ENCODE data around the gene GDPD2.

GDPD2 gene

GRCh38 chrX:70437921-70438665, 15.0 kb downstream of the GDPD2 start:
- DNase-seq (ENCODE audit: extremely low read depth, low read depth): no peak

GRCh38 chrX:70439016-70439415, 15.9 kb downstream of the GDPD2 start:
- DNase-seq (ENCODE audit: extremely low read depth, low read depth): no peak
- TF ChIP-seq CTCF (IDR thresholded peaks at IDR 0.05; ENCODE audit: low read depth, low read length): no peak

More at GRCh38 chrX:70437921-70438665, 15.0 kb downstream of the GDPD2 start:
- TF ChIP-seq CTCF (IDR thresholded peaks at IDR 0.05; ENCODE audit: low read depth, low read length): no peak

GRCh38 chrX:70442224-70442623, 19.1 kb downstream of the GDPD2 start:
- no peak for DNase-seq (ENCODE audit: extremely low read depth, low read depth)
- TF ChIP-seq CTCF (IDR thresholded peaks at IDR 0.05; ENCODE audit: low read depth, low read length): no peak

- no peak for TF ChIP-seq CTCF (IDR thresholded peaks at IDR 0.05; ENCODE audit: low read depth, low read length)
- DNase-seq (ENCODE audit: extremely low read depth, low read depth): no peak
These were observed 21.3 kb downstream of the GDPD2 start, which contains the start of gene DLG3 for GRCh38 chrX:70444326-70444945. DLG3 (plus strand) TSS chrX:70444835; CDS start chrX:70445202, 367 bp downstream.

GRCh38 chrX:70444946-70445656, 22.0 kb downstream of the GDPD2 start:
- no peak for TF ChIP-seq CTCF (IDR thresholded peaks at IDR 0.05; ENCODE audit: low read depth, low read length)
- no peak for DNase-seq (ENCODE audit: extremely low read depth, low read depth)

GRCh38 chrX:70445951-70446350, 22.8 kb downstream of the GDPD2 start:
- no peak for DNase-seq (ENCODE audit: extremely low read depth, low read depth)

More at GRCh38 chrX:70445951-70446350, 22.8 kb downstream of the GDPD2 start:
- no peak for TF ChIP-seq CTCF (IDR thresholded peaks at IDR 0.05; ENCODE audit: low read depth, low read length)

All from AG09319 (cell line).